ENCODE data around the gene UMODL1.
"Not testable (repeated sequence)": the region's sequence is repeated elsewhere in the genome, so short reads cannot be mapped to it uniquely, and the experiment has no call there.

Gene UMODL1

DNA sequence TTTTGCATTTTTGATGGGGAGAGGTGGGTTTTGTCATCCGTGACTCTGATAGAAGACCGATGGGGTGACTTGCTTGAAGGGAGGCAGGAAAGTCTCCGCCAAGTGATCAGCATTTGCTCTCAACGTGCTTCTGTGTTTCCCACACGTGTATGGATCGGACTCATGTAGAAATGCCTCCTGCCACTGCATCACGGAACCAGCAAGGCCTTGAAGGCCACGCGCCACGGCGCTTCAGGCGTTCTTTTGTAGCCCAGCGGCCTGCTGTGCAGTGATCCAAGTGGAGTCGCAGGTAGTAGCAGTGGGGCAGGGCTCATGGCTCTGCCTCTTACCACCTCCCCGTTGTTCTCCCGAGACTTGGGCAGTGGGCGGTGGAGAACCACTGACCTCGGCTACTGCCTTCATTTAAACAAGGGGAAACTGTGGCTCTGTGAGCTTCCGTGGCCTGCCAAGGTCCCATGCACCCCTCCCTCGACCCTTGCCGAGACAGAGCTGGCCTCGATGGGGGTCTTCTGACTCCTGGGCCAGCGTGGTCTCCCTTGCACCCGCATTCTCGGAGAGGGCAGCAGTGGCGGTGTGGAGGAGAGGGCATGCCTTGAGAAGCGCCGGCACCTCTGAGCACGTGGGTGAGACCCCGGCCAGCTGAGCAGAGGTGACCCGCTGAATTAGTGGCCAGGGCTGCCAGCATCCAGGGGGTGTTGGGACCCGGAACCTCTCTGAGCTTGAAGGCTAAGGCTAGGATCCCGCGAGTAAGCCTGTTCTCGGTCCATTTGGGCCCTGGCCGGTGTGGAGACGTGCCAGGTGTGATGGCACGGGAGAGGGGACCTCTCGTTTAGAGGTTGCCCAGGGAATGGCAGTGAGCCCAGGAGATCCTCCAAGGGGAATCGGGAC lies 101.7 kb downstream of the UMODL1 start:
- no peak for DNase-seq

DNA sequence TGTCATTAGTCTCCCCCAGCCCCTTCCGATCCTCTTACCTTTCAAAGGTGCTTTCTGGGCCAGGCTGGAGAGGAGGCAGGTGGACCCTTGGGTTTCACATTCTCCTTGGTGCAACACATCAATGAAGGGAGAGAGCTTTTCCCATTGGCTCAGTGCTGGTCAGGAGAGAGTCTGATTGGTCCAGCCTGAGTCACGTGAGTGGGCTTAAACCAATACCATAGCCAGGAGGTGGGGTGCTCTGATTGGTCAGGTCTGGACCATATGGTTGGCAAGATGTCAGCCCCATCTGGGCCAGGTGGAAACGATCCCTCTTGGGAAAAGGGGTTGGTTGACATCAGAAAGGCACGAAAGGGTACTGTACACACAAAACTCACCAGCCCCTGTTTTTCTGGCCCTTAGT lies 103.1 kb downstream of the UMODL1 start:
- no peak for DNase-seq

DNA sequence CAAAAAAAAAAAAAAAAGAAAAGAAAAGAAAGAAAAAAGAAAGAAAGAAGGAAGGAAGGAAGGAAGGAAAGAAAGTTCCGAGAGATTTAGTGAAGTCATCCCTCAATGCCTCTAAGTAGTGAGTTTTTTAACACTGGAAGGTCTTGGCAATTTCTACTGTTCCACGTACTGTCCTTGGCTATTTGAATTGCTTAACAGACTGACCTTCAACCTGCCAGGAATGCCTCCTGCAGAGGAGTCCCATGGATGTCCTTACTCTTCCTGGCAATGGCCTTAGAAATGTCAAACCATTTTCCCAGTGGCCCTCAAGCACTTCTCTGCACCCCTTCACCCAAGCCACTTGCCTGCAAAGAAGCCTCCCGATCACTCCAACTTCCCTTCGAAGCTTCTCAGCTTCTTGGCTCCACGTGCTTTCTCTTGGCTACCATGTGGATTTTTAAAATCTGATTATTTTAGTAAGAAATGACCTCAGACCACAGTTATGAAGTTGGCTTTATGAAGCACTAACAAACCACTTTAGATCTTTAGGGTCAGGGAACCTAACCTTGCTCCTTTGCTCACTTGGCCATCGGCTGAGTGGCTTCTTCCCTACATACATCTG lies 104.1 kb downstream of the UMODL1 start:
- DNase-seq = no peak

DNA sequence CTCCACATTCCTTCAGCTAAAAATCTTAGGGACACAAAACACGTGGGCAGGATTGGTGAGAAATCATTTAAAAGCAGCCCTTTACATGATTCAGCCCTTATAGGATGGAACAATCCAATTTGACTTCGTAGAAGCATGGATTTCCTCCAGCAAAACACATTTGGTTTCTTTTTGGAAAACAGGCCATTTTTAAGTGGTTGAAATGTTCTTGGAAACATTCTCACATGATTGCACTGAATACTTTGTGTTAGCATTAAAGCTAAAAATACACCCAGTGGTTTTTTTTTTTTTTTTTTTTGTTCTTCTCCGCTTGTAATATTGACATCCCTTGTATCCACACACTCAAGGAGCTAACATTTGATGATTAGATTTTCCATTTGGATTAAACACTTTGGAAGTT lies 105.7 kb downstream of the UMODL1 start:
- DNase-seq = no peak

DNA sequence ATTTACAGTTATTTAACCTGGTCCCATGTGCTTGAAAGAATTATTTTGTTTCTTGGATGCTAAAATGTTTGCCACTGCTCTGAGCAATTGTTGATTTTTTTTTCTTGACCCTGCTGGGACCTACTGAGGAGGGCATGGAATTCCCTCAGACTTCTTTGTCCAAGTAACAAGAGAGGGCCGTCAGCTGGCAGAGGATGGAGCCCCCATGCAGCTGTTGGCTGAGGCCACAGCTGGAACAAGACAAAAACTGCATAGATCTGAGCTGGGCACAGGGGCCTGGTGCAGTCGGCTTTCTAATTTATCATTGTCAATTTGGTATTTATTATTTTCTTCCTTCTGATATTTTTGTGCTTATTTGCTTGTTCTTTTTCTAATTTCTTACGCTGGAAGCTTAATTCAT lies 108.2 kb downstream of the UMODL1 start:
- DNase-seq = no peak

DNA sequence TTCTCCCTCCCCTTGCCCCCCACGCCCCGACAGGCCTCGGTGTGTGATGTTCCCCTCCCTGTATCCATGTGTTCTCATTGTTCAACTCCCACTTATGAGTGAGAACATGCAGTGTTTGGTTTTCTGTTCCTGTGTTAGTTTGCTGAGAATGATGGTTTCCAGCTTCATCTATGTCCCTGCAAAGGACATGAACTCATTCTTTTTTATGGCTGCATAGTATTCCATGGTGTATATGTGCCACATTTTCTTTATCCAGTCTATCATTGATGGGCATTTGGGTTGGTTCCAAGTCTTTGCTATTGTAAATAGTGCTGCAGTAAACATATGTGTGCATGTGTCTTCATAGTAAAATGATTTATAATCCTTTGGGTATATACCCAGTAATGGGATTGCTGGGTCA lies 108.9 kb downstream of the UMODL1 start:
- not testable (repeated sequence) for DNase-seq

DNA sequence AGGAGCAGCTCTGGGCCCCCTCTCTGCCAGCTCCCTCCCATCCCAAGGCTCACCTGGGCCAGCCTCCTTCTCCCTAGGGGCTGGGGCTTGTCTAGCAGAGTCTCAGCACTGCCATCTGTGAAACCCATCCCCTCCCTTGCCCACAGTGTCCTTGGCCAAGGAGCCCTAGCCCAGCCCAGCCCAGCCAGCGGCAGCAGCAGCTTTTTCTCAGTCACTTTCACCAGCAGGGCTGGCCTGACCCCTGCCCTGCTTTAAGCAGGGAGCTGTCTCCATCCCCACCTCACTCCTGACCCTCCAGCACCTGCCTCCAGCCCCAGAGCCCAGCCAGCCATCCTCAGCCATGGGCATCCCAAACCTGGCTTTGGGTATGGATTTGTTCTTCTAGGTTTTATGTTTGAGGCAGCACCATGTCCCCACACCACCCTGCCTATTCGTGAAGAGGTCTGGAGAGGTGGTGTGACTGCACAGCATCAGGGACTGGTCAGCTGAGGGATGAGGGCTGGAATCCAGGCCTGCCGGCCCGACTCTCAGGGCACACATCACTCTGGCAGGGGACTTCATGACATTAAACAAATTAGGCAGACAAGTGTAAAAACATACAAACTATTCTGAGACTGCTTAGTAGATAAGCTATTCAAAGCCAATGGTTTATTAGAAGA lies 111.7 kb downstream of the UMODL1 start:
- no peak for DNase-seq

DNA sequence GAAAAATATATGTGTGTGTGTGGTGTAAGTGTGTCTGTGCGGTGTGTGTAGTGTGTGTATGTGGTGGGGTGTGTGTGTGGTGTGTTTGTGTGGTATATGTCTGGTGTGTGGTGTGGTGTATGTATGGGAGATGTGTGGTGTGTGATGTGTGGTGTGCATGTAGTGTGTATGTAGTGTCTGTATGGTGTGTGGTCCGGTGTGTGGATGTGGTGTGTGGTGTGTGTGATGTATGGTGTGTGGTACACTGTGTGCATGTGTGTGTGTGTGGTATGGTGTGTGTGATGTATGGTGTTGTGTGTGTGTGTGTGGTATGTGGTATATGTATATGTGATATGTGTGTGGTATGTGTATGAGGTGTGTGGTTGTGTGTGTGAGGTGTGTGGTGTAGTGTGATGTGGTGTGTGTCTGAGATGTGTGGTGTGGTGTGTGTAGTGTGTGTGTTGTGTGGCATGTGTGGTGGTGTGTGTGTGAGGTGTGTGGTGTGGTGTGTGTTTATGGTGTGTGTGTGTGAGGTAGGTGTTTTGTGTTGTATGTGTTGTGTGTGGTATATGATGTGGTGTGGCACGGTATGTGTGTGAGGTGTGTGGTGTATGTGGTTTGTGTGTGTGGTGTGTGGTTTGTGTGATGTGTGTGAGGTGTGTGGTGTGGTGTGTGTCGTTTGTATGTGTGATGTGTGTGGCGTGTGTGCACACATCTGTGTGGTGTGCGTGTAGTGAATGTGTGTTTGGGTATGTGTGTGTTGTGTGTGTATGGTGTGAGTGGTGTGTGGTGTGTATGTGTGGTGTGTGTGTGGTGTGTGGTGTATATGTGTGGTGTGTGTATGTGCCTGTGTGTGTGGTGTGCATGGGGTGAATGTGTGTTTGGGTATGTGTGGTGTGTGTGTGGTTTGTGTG lies 112.5 kb downstream of the UMODL1 start:
- no peak for DNase-seq

DNA sequence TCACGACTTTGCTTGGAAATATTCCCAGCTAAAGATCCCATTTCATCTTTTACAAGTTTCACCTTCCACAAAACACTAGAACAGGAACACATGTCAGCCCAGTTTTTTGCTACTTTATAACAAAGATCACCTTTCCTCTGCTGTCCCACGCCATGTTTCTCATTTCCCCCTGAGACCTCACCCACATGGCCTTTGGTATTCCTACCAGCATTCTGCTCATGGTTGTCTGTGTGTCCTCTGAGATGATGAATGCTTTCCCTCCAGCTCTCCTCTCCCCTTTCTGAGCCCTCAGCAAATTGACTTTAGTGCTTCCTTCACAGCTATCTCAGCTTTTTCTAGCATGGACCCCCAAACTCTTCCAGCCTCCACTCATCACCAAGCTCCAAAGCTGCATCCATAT lies 115.5 kb downstream of the UMODL1 start:
- DNase-seq = no peak

DNA sequence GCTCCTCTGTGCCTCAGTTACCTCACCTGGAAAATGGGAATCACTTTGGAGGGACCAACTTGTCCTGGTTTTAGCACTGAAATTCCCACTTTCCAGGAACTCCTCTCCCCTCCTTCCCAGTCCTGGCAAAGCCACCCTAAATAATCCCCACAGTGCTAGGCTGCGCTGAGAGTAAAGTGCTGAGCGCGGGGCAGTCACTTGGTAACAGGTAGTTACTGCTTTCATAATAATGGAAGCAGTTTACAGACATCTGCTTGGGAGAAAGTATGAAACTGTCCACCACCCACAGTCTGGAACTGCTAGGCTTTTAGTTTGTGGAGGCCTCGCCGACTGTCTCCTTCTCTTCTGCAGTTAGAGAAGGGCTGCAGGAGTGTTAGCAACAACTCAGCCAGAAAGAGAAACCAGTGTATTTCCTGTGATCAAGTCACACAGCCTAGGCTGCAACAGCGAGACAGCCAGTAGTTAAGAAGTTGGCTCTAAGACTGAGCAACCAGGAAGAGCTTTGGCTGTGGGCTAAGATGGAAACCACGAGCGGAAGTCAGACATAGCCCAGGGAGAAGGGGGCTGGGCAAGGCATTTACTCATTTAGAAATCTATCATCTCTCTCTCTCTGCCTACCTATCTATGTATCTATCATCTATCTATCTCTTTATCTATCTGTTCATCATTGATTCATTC lies 117.0 kb downstream of the UMODL1 start:
- no peak for DNase-seq

DNA sequence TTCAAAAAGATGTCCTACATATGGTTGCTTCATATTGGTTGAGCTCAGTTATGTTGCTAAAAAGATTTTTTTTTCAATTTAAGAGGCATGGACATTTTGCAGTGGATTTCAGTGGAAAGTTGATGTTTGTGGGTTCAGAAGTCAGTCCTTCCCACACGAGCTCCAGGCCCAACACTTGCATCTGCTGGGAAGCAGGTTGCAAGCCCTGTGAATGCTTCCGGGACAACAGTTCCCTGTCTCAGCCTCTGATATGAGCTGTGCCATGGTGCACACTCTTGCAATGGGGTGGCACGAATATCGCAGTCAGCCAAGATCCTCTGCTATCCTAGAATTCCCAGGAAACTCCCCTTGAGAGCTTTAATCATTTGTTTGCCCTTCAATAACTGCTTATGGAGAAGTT lies 117.5 kb downstream of the UMODL1 start:
- no peak for DNase-seq

DNA sequence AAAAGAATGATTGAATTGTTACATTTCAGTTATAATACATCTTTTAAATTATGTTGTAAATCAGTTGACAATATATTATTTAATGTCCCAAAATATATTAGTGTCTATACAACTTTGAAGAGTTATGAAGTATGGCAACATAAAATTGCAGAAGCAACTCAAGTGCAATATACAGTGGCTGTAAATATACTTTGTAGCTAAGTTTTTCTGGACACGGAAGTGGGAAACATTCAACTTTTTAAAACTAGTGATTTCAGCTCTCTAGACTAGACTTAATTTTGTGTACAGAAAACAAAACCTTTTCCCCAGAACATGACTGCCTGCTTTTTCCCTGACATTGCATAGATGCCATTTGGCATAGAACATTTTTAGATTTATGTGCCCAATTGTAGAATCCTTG lies 118.3 kb downstream of the UMODL1 start:
- no peak for DNase-seq

DNA sequence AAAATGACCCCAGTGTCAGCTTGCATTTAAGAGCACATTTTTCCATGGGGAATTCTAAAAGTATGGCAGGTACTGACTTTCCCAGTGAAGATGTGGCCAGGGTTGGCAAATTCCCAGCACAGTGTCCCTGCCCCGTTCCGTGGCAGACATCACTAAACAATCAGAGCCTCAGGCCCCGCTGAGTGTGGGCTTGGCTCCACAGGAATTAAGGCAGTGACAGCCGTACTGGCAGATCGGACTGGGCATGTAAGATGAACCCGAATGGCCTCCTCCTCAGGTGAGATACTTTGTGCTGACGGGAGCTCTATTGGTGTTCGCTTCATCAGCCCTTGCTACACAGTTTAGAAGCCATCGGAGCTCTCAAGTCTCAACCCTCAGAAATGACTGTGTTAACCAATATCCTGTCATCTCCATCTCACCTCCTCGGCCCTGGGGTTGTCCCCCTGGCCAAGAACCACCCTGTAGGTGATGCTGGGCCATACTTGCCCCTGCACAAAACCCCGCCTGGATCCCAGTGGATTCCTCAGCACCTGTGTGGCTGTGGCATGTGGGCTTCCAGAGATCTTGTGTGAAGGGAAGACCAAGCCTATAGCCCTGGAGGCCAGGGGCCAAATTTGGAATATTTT lies 118.9 kb downstream of the UMODL1 start:
- DNase-seq = no peak

DNA sequence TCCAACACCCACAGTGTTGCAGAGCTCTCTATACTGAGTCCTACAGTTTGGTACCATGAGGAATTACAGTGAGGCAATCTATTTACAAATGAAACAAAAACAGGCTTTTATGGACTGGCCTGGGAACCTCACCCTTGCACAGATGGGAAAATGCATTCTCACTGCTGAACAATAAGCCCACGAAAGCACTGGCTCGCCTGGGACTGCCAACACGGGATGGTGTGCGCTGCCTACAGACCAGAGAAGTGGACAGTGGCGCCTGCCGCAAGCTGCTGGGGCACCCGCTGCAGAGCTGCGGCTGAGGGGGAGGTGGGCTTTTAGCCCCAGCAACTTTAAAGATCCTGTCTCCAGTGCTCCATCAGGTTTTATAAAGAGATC lies 119.4 kb downstream of the UMODL1 start:
- DNase-seq = no peak

DNA sequence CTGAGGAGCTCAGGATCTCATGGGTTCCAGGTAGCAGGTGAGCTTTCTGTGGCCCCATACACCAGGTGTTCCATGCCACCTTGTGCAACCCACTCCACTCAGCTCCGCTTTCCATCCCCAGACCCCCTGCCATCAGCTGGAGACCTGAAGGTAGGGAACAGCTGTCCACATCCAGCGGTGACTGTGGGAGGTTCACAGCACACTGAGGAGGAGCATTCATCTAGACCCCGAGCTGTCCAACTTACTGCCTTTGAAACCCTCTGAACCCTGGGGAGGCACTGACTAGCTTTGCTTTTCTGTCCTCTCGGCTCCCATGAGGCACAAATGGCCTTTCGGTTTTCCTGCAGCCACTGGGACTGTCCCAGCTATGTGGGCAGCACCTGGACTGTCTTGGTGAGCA lies 119.9 kb downstream of the UMODL1 start:
- no peak for DNase-seq

DNA sequence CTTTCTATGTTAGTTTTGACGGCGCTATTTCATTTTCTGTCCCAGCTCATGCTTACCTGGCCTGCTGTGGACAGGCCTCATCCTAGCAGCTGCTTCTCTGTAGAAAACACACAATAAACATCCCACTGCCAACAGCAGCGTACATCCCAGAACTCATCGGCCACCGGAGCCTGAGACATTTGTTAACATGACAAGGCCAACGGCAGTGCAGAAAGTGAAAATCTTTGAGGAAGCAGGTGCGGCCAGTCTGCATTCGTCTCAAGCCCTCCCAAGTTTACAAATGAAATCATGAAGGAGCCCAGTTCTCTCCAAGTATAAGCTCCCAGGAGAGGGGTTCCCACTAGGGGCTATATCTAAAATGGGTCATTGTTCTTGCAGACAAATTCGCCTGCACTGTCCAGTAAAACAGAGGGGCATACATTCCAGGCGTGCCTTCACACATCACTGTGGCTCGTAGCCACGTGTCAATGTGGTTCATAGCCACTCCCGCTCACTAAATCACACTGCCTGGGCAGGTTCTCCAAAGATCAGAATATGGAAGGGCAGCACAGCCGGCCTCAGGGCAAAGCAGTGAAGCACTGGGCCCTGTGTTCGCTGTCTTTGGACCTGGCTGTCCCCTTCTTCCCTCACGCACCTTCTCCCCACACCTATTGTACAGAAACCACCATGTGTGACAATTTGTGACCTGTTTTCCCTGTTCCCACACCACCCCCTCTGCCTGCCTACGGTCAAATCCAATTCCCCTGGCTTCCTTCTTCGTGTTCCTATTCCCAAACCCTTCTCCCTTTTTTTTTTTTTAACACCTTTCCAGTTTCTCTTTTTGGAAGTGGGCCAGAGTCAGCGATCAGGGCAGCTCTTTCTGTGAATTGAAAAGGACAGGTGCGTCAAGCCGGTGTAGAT lies 120.8 kb downstream of the UMODL1 start:
- peak in 1 of 3 experiments; percentile 65 for DNase-seq

Data from NCI-H1417 (cell line).